Measurements from ENCODE around the gene WIPF2. TPM values are rescaled to one million over a fixed set of nuclear protein-coding genes. Genes with fewer than 3 reads are reported as not detected.

WIPF2 gene
- total and polyA plus RNA-seq, 2 of the 8 experiments (the other 6 are each of a cell fraction or from before 2014, with no cell fraction given), result 6.9 to 25.3 TPM

- TF ChIP-seq USF2 (IDR thresholded peaks at IDR 0.05; ENCODE audit: low read length), result no peak
- no peak for TF ChIP-seq BACH1 (IDR thresholded peaks at IDR 0.05; ENCODE audit: low read length)
- TF ChIP-seq ATF2 (IDR thresholded peaks at IDR 0.05; ENCODE audit: low read length), result no peak
- peak; percentile 55 to 64 (median 56) for TF ChIP-seq CTCF (IDR thresholded peaks at IDR 0.05; ENCODE audit: control extremely low read depth in 1 of 3, insufficient read depth in 1 of 3, low read depth in 1 of 3, low read length in 3 of 3)
- no peak for TF ChIP-seq HDAC2 (IDR thresholded peaks at IDR 0.05; ENCODE audit: borderline replicate concordance in 1 of 2, low read depth in 2 of 2, low read length in 2 of 2)
- TF ChIP-seq TAF1 (IDR thresholded peaks at IDR 0.05; ENCODE audit: low read depth, low read length), result 0 out of 2 replicates have a peak, but pooled peaks have one; percentile 9
- no peak for TF ChIP-seq SIRT6 (IDR thresholded peaks at IDR 0.05; ENCODE audit: low read length)
These were observed 98.3 kb downstream of the WIPF2 start (continued) for GRCh38 chr17:40317345-40317873.
